Measurements from ENCODE around the gene ADAM19. TPM values are rescaled to one million over a fixed set of nuclear protein-coding genes. Genes with fewer than 3 reads are reported as not detected.

Gene ADAM19
- total and polyA plus RNA-seq, 2 of the 4 experiments (the other 2 are of a cell fraction), result 35.5 to 49.2 TPM

- no peaks in the 10 kb centered on the region; the same call in 1 of the 2 replicates for H4K20me1 ChIP-seq (ENCODE audit: insufficient read depth, low read length)
- no peak overlapping the region for H2AFZ ChIP-seq (replicated peaks; ENCODE audit: low read length, poor library complexity)
- peak overlapping the region; percentile 82 for H4K91ac ChIP-seq (ENCODE audit: insufficient read depth, low read depth, low read length)
- peak overlapping the region; percentile 95 for H3K4ac ChIP-seq (ENCODE audit: low read depth, low read length)
- peak overlapping the region; percentile 35 for H3K18ac ChIP-seq (ENCODE audit: low read depth, low read length)
- H3K9me1 ChIP-seq (ENCODE audit: insufficient read depth, low read length), result peaks cover 26% of the 10 kb centered on the region
- peak overlapping the region; percentile 61 for H2BK5ac ChIP-seq (ENCODE audit: low read depth, low read length, poor library complexity, severe bottlenecking)
- peak overlapping the region; percentile 85; the same call in 1 of the 3 replicates for H2BK15ac ChIP-seq (ENCODE audit: low read depth, low read length)
- TF ChIP-seq RAD21 (IDR thresholded peaks at IDR 0.05; ENCODE audit: low read length) (no peak), CHD1 (IDR thresholded peaks at IDR 0.05; ENCODE audit: low read depth, low read length) (no peak), USF2 (IDR thresholded peaks at IDR 0.05; ENCODE audit: low read depth, low read length) (no peak), MXI1 (IDR thresholded peaks at IDR 0.05; ENCODE audit: borderline replicate concordance, low read depth, low read length) (no peak), MAZ (IDR thresholded peaks at IDR 0.05; ENCODE audit: borderline replicate concordance, low read depth, low read length) (no peak), POLR2A (IDR thresholded peaks at IDR 0.05; ENCODE audit: low read depth, low read length) (no peak), CTCF (conservative IDR thresholded peaks at IDR 0.05; ENCODE audit: low read depth, low read length) (no peak), ELK1 (IDR thresholded peaks at IDR 0.05; ENCODE audit: borderline replicate concordance, low read depth, low read length) (no peak), CEBPB (IDR thresholded peaks at IDR 0.05; ENCODE audit: low read depth, low read length) (no peak), RCOR1 (IDR thresholded peaks at IDR 0.05; ENCODE audit: insufficient replicate concordance, low read length) (no peak), SMC3 (IDR thresholded peaks at IDR 0.05; ENCODE audit: low read depth, low read length) (no peak), MAFK (IDR thresholded peaks at IDR 0.05; ENCODE audit: low read depth, low read length) (no peak)
- DNase-seq (no peak), ATAC-seq (ENCODE audit: low read depth) (no peak)
- dilution Hi-C loops (cut with HindIII; ENCODE audit: low sequenced_read_pairs, unreplicated experiment), result no loop called here
- in situ Hi-C loops (cut with MboI; ENCODE audit: low sequenced_read_pairs), result no loop called here
- peak overlapping the region; percentile 38; the same call in 1 of the 2 replicates for H3K14ac ChIP-seq (replicated peaks; ENCODE audit: low read depth, low read length)
- H2AK5ac ChIP-seq (ENCODE audit: low read depth, low read length), result peak overlapping the region; percentile 70
- ChIA-PET CTCF (no interaction called here), POLR2A (ENCODE audit: unreplicated experiment) (no interaction called here)
- H2BK120ac ChIP-seq (ENCODE audit: low read depth, low read length), result peak overlapping the region; percentile 92; the same call in 1 of the 2 replicates
- H3K27ac ChIP-seq (ENCODE audit: insufficient read depth, low read length), result peak overlapping the region; percentile 61; the same call in 1 of the 2 replicates
- no peak overlapping the region for H3K56ac ChIP-seq (ENCODE audit: extremely low read depth, insufficient read depth, low read length)
- intact Hi-C loops (cut with micrococcal nuclease), result no loop called here
- H3K79me1 ChIP-seq (ENCODE audit: low read depth in 1 of 2, low read length in 2 of 2), result peaks cover 25 to 77% of the 10 kb centered on the region in 2 experiments; a peak in 3 of 4 replicates
- peak overlapping the region; percentile 82 for H2BK20ac ChIP-seq (ENCODE audit: low read depth, low read length)
- peak overlapping the region; percentile 1; the same call in 1 of the 2 replicates for H3K9ac ChIP-seq (ENCODE audit: low read depth, low read length)
- H3K9me3 ChIP-seq (ENCODE audit: control insufficient read depth, insufficient read depth, low read length), result no peaks in the 10 kb centered on the region
- H3K23ac ChIP-seq (ENCODE audit: low read depth, low read length), result peak overlapping the region; percentile 80
- H3K4me1 ChIP-seq (ENCODE audit: control insufficient read depth, insufficient read depth, low read length), result peaks cover 38% of the 10 kb centered on the region
- H3K27me3 ChIP-seq (ENCODE audit: control insufficient read depth, insufficient read depth, low read length), result no peaks in the 10 kb centered on the region
- BruUV-seq (replicated peaks), result no TSS peak
- peak overlapping the region; percentile 6 for H4K5ac ChIP-seq (ENCODE audit: low read depth, low read length)
- no CpG with 5 or more reads among the region's 2 CpGs for WGBS, 2 experiments (ENCODE audit: extremely low coverage in 2 of 2, insufficient read length in 1 of 2)
- no peak overlapping the region for H3K4me2 ChIP-seq (ENCODE audit: low read depth, low read length)
- H3K36me3 ChIP-seq (ENCODE audit: control insufficient read depth, insufficient read depth, low read length), result peaks cover 7% of the 10 kb centered on the region
- H3K4me3 ChIP-seq (ENCODE audit: insufficient read depth, low read depth, low read length), result no peak overlapping the region
- peak overlapping the region; percentile 61 to 93; a peak in 2 of 4 replicates for H4K8ac ChIP-seq (ENCODE audit: low read depth in 2 of 2, low read length in 2 of 2)
- peak overlapping the region; percentile 92 for H2AK9ac ChIP-seq (replicated peaks; ENCODE audit: low read depth, low read length, poor library complexity)
Observed at GRCh38 chr5:157540124-157540523, 35.5 kb downstream of the ADAM19 start.
